HuH-7 (cell line): ENCODE results near the gene LTB.
A peak's percentile ranks its signal among the peaks of the same experiment; 100 is the strongest.
"Not testable (repeated sequence)": the region's sequence is repeated elsewhere in the genome, so short reads cannot be mapped to it uniquely, and the experiment has no call there.

Experiments used
- DNase-seq: peaks from one replicate; pipeline ENCODE4 v3.0.0; 2011; ENCODE audit warnings: low spot score

Gene LTB

GRCh38 chr6:31607317-31607716 lies 25.1 kb upstream of the LTB start:
- DNase-seq: no peak

GRCh38 chr6:31597006-31597405 lies 14.8 kb upstream of the LTB start:
- DNase-seq: no peak

- no peak for DNase-seq
These were observed 10.2 kb upstream of the LTB start for GRCh38 chr6:31592396-31592771.

- not testable (repeated sequence) for DNase-seq
These were observed 8.5 kb upstream of the LTB start for GRCh38 chr6:31590691-31591090.

- no peak for DNase-seq
These were observed 6.8 kb upstream of the LTB start for GRCh38 chr6:31588871-31589650.

- no peak for DNase-seq
These were observed 5.9 kb upstream of the LTB start for GRCh38 chr6:31587791-31588777.

GRCh38 chr6:31586599-31587281 lies 4.5 kb upstream of the LTB start:
- DNase-seq: no peak

- no peak for DNase-seq
These were observed 3.8 kb upstream of the LTB start, which contains the start of gene LST1 for GRCh38 chr6:31586008-31586407. LST1 (plus strand) TSS chr6:31586277; CDS start chr6:31587300, 1,023 bp downstream.

- no peak for DNase-seq
These were observed 3.3 kb upstream of the LTB start for GRCh38 chr6:31585491-31585890.

GRCh38 chr6:31581434-31582229 lies 592 bp downstream of the LTB start:
- DNase-seq: no peak

- DNase-seq: peak; percentile 81
These were observed 1.3 kb downstream of the LTB start for GRCh38 chr6:31580807-31581433.

- no peak for DNase-seq
These were observed 1.8 kb downstream of the LTB start for GRCh38 chr6:31580438-31580740.

GRCh38 chr6:31579546-31580437 lies 2.4 kb downstream of the LTB start:
- no peak for DNase-seq

GRCh38 chr6:31579119-31579505 lies 3.1 kb downstream of the LTB start:
- no peak for DNase-seq

GRCh38 chr6:31578184-31579118 lies 3.8 kb downstream of the LTB start:
- no peak for DNase-seq

- no peak for DNase-seq
These were observed 4.7 kb downstream of the LTB start for GRCh38 chr6:31577579-31577966.

GRCh38 chr6:31576897-31577578 lies 5.2 kb downstream of the LTB start:
- DNase-seq: no peak

GRCh38 chr6:31575952-31576685 lies 6.1 kb downstream of the LTB start:
- DNase-seq: no peak
